Type B pancreatic cell (in vitro differentiated cells): ENCODE data around the gene FHOD3. TPM values are rescaled to one million over a fixed set of nuclear protein-coding genes. Genes with fewer than 3 reads are reported as not detected.

Source experiments
- DNase-seq: peaks from one replicate; pipeline ENCODE4 v3.0.0; 2021; ENCODE audit warnings: mixed read lengths; ENCODE audit not compliant: unreplicated experiment; ENCODE audit errors: extremely low spot score
- H3K27ac Mint-ChIP-seq: 2 replicates; pipeline ENCODE4 v1.8.0; 2021; ENCODE audit warnings: mild to moderate bottlenecking, mixed read lengths
- H3K27me3 Mint-ChIP-seq: 2 replicates; pipeline ENCODE4 v1.8.0; 2021; ENCODE audit warnings: mixed read lengths
- H3K36me3 Mint-ChIP-seq: 2 replicates; pipeline ENCODE4 v1.8.0; 2021; ENCODE audit warnings: mixed read lengths
- H3K4me1 Mint-ChIP-seq: one replicate; pipeline ENCODE4 v1.8.0; 2021; ENCODE audit warnings: mixed read lengths; ENCODE audit not compliant: unreplicated experiment
- H3K4me3 Mint-ChIP-seq: 2 replicates; pipeline ENCODE4 v1.8.0; 2021; ENCODE audit warnings: mild to moderate bottlenecking, mixed read lengths
- H3K9me3 Mint-ChIP-seq: 2 replicates; pipeline ENCODE4 v1.8.0; 2021; ENCODE audit warnings: mixed read lengths
- total RNA-seq: library from RNA; stranded (reverse); gene quantifications from 2 replicates; pipeline ENCODE4 v1.2.1, GENCODE V29; 2021; ENCODE audit warnings: low replicate concordance
- TF ChIP-seq, protein P1 (sequence below): fragments of 200-600 bp; sonication (generic); conservative IDR thresholded peaks from 2 replicates; pipeline ENCODE4 v1.5.0; 2021; ENCODE audit warnings: antibody characterized with exemption, mild to moderate bottlenecking

Gene FHOD3
- total RNA-seq, 1 donor from 2014 or later = 5.3 TPM

GRCh38 chr18:36629138-36629530, 331.6 kb downstream of the FHOD3 start:
- Mint-ChIP-seq H3K4me3 (no peak overlapping the region), H3K36me3 (no peaks in the 10 kb centered on the region), H3K4me1 (peaks cover 5% of the 10 kb centered on the region), H3K9me3 (peaks cover 5% of the 10 kb centered on the region), H3K27me3 (no peaks in the 10 kb centered on the region), H3K27ac (no peak overlapping the region)
- TF ChIP-seq, protein P1, sequence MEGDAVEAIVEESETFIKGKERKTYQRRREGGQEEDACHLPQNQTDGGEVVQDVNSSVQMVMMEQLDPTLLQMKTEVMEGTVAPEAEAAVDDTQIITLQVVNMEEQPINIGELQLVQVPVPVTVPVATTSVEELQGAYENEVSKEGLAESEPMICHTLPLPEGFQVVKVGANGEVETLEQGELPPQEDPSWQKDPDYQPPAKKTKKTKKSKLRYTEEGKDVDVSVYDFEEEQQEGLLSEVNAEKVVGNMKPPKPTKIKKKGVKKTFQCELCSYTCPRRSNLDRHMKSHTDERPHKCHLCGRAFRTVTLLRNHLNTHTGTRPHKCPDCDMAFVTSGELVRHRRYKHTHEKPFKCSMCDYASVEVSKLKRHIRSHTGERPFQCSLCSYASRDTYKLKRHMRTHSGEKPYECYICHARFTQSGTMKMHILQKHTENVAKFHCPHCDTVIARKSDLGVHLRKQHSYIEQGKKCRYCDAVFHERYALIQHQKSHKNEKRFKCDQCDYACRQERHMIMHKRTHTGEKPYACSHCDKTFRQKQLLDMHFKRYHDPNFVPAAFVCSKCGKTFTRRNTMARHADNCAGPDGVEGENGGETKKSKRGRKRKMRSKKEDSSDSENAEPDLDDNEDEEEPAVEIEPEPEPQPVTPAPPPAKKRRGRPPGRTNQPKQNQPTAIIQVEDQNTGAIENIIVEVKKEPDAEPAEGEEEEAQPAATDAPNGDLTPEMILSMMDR = no peak
- DNase-seq = no peak

- H3K27ac Mint-ChIP-seq = no peak overlapping the region
- H3K27me3 Mint-ChIP-seq = peaks cover 1% of the 10 kb centered on the region
- H3K4me1 Mint-ChIP-seq = peaks cover 11% of the 10 kb centered on the region
- DNase-seq = no peak
- H3K9me3 Mint-ChIP-seq = peaks cover 5% of the 10 kb centered on the region
- TF ChIP-seq, protein P1 = no peak
- H3K4me3 Mint-ChIP-seq = no peak overlapping the region
- H3K36me3 Mint-ChIP-seq = no peaks in the 10 kb centered on the region
Observed at GRCh38 chr18:36629836-36630235, 332.3 kb downstream of the FHOD3 start.

DNA sequence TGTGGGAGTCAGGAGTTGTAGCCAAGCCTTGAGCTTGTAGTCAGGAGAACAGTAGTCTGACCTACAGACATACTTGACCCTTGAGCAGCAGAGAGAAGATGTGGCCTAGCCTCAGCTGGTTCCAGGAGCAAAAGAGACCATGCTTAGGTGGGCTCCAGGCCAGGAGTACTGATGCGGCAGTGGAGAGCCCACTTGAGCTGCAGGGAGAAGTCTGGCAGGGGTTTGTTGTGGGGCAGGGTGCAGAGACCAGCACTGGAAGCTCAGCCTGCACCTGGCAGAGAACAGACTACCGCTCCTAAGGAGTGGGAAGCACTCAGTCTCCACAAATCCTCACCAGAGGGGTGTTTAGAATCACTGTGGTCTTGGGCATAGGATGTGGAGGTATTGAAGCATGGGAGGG, 333.4 kb downstream of the FHOD3 start:
- Mint-ChIP-seq H3K9me3 (peaks cover 5% of the 10 kb centered on the region), H3K27me3 (peaks cover 6% of the 10 kb centered on the region), H3K4me1 (peaks cover 18% of the 10 kb centered on the region), H3K4me3 (no peak overlapping the region), H3K36me3 (no peaks in the 10 kb centered on the region), H3K27ac (no peak overlapping the region)
- no peak for DNase-seq
- TF ChIP-seq, protein P1 = no peak

- DNase-seq = no peak
- Mint-ChIP-seq H3K9me3 (peaks cover 5% of the 10 kb centered on the region), H3K4me3 (no peak overlapping the region), H3K27me3 (peaks cover 10% of the 10 kb centered on the region), H3K36me3 (no peaks in the 10 kb centered on the region), H3K4me1 (peaks cover 18% of the 10 kb centered on the region), H3K27ac (no peak overlapping the region)
- TF ChIP-seq, protein P1 = no peak
Observed at GRCh38 chr18:36633961-36634412, 336.5 kb downstream of the FHOD3 start.

DNA sequence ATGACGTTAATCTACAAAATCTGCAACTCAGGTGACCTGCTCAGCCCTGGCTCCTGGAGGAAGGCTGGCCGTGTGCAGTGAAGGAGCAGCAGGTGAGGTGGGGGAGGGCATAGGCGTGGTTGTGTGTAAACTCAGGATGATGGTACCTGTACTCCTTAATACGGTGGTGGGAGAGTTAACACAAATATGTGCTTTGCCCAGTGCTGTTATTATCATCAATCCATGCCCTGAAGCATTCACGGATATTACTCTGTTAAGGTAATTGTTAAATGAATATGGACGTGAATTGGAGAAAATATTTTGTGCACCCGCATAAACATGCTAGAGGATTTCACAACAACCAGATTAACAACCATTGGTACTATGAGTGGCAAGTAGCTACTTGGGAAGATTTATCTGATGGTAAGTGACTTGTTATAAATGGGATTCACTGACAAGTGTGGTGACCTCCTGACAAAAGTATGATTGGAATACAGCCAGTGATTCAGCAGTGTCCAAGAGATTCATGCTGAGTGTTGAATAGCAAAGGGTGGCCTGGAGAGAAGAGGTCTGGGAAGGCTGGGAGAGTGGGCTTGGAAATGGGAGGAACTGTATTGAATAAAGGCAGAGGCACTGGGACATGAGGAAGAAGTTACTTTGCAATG, 337.2 kb downstream of the FHOD3 start:
- no peak overlapping the region for H3K4me3 Mint-ChIP-seq
- TF ChIP-seq, protein P1 = no peak
- no peaks in the 10 kb centered on the region for H3K36me3 Mint-ChIP-seq
- H3K27me3 Mint-ChIP-seq = peaks cover 10% of the 10 kb centered on the region
- peaks cover 18% of the 10 kb centered on the region for H3K4me1 Mint-ChIP-seq
- no peak overlapping the region for H3K27ac Mint-ChIP-seq
- DNase-seq = no peak
- peaks cover under 1% of the 10 kb centered on the region for H3K9me3 Mint-ChIP-seq
